GF-D8 (cell line): ENCODE measurements around the gene BPTF.
"Not testable (repeated sequence)": the region's sequence is repeated elsewhere in the genome, so short reads cannot be mapped to it uniquely, and the experiment has no call there.

Experiments used
- DNase-seq: peaks from one replicate; lab custom pipeline; 2025; lab: John Stamatoyannopoulos, UW

The BPTF gene

GRCh38 chr17:67824735-67825626, at the start of gene BPTF:
Gene BPTF (plus strand): TSS chr17:67825503. CDS start chr17:67825725, 222 bp downstream.
- DNase-seq, result peak; percentile 59

GRCh38 chr17:67779098-67779672, 46.1 kb upstream of the BPTF start:
- no peak for DNase-seq

GRCh38 chr17:67784364-67785121, 40.8 kb upstream of the BPTF start:
- peak; percentile 86 for DNase-seq

GRCh38 chr17:67785122-67785477, 40.2 kb upstream of the BPTF start:
- DNase-seq, result no peak

- DNase-seq, result no peak
Observed at GRCh38 chr17:67785504-67785903, 39.8 kb upstream of the BPTF start.

- peak; percentile 20 for DNase-seq
Observed at GRCh38 chr17:67800495-67800928, 24.8 kb upstream of the BPTF start.

GRCh38 chr17:67801626-67802175, 23.6 kb upstream of the BPTF start:
- DNase-seq, result no peak

- no peak for DNase-seq
Observed at GRCh38 chr17:67810464-67810863, 14.8 kb upstream of the BPTF start.

GRCh38 chr17:67812380-67812779, 12.9 kb upstream of the BPTF start:
- DNase-seq, result not testable (repeated sequence)

GRCh38 chr17:67813803-67814180, 11.5 kb upstream of the BPTF start:
- DNase-seq, result no peak

- no peak for DNase-seq
Observed at GRCh38 chr17:67818110-67819002, 6.9 kb upstream of the BPTF start.

GRCh38 chr17:67819722-67820121, 5.6 kb upstream of the BPTF start:
- no peak for DNase-seq

- DNase-seq, result no peak
Observed at GRCh38 chr17:67821871-67822367, 3.4 kb upstream of the BPTF start.

- not testable (repeated sequence) for DNase-seq
Observed at GRCh38 chr17:67825627-67826601, 611 bp downstream of the BPTF start.

GRCh38 chr17:67829331-67829730, 4.0 kb downstream of the BPTF start:
- no peak for DNase-seq

GRCh38 chr17:67830440-67830839, 5.1 kb downstream of the BPTF start:
- no peak for DNase-seq

GRCh38 chr17:67831268-67831667, 6.0 kb downstream of the BPTF start:
- DNase-seq, result no peak

GRCh38 chr17:67833134-67833533, 7.8 kb downstream of the BPTF start:
- DNase-seq, result no peak

GRCh38 chr17:67833946-67834631, 8.8 kb downstream of the BPTF start:
- no peak for DNase-seq
